Measurements from ENCODE around the gene PALM3. TPM values are rescaled to one million over a fixed set of nuclear protein-coding genes. Genes with fewer than 3 reads are reported as not detected.

PALM3 gene
- polyA plus RNA-seq, 2 donors: 0.08 to 0.45 TPM

GRCh38 chr19:14089662-14090508 lies 28.0 kb upstream of the PALM3 start:
- WGBS, 2 donors: 1% methylated on average over 54 to 142 of the region's 142 CpGs
- H3K27ac ChIP-seq (ENCODE audit: low read depth in 2 of 2, low read length in 1 of 2): peak overlapping the region; percentile 79 to 82
- no peaks in the 10 kb centered on the region for H3K4me1 ChIP-seq (ENCODE audit: control insufficient read depth in 2 of 2, insufficient read depth in 2 of 2, low read length in 1 of 2)
- peaks cover 0 to 5% of the 10 kb centered on the region in 2 donors for H3K9me3 ChIP-seq (ENCODE audit: control insufficient read depth in 2 of 2, insufficient read depth in 1 of 2, low read depth in 1 of 2, low read length in 1 of 2)
- no peaks in the 10 kb centered on the region for H3K27me3 ChIP-seq (ENCODE audit: control insufficient read depth in 1 of 2, insufficient read depth in 2 of 2, low read length in 2 of 2)
- H3K36me3 ChIP-seq (ENCODE audit: control insufficient read depth in 2 of 2, insufficient read depth in 2 of 2, low read length in 1 of 2): peaks cover 0 to 13% of the 10 kb centered on the region in 2 donors
- H3K4me3 ChIP-seq (ENCODE audit: low read depth in 1 of 2, low read length in 2 of 2): peak overlapping the region; percentile 67 to 74

- no peaks in the 10 kb centered on the region for H3K4me1 ChIP-seq (ENCODE audit: control insufficient read depth in 2 of 2, insufficient read depth in 2 of 2, low read length in 1 of 2)
- 7 to 17% methylated on average over 16 of the region's 16 CpGs for WGBS, 2 donors
- H3K27ac ChIP-seq (ENCODE audit: low read depth in 2 of 2, low read length in 1 of 2): peak overlapping the region; percentile 79 to 82
- H3K9me3 ChIP-seq (ENCODE audit: control insufficient read depth in 2 of 2, insufficient read depth in 1 of 2, low read depth in 1 of 2, low read length in 1 of 2): peaks cover 0 to 5% of the 10 kb centered on the region in 2 donors
- H3K27me3 ChIP-seq (ENCODE audit: control insufficient read depth in 1 of 2, insufficient read depth in 2 of 2, low read length in 2 of 2): no peaks in the 10 kb centered on the region
- H3K4me3 ChIP-seq (ENCODE audit: low read depth in 1 of 2, low read length in 2 of 2): peak overlapping the region; percentile 67 to 74
- peaks cover 0 to 13% of the 10 kb centered on the region in 2 donors for H3K36me3 ChIP-seq (ENCODE audit: control insufficient read depth in 2 of 2, insufficient read depth in 2 of 2, low read length in 1 of 2)
These were observed 27.5 kb upstream of the PALM3 start for GRCh38 chr19:14089412-14089661.

- WGBS, 2 donors: 85% methylated on average over 30 of the region's 30 CpGs
- no peaks in the 10 kb centered on the region for H3K4me1 ChIP-seq (ENCODE audit: control insufficient read depth in 2 of 2, insufficient read depth in 2 of 2, low read length in 1 of 2)
- H3K27ac ChIP-seq (ENCODE audit: low read depth in 2 of 2, low read length in 1 of 2): no peak overlapping the region
- H3K27me3 ChIP-seq (ENCODE audit: control insufficient read depth in 1 of 2, insufficient read depth in 2 of 2, low read length in 2 of 2): no peaks in the 10 kb centered on the region
- peaks cover 0 to 13% of the 10 kb centered on the region in 2 donors for H3K36me3 ChIP-seq (ENCODE audit: control insufficient read depth in 2 of 2, insufficient read depth in 2 of 2, low read length in 1 of 2)
- peak overlapping the region; percentile 67 to 74 for H3K4me3 ChIP-seq (ENCODE audit: low read depth in 1 of 2, low read length in 2 of 2)
- H3K9me3 ChIP-seq (ENCODE audit: control insufficient read depth in 2 of 2, insufficient read depth in 1 of 2, low read depth in 1 of 2, low read length in 1 of 2): peaks cover 0 to 5% of the 10 kb centered on the region in 2 donors
These were observed 26.9 kb upstream of the PALM3 start for GRCh38 chr19:14088634-14089411.

GRCh38 chr19:14086098-14086497 lies 24.2 kb upstream of the PALM3 start:
- no peak overlapping the region for H3K27ac ChIP-seq (ENCODE audit: low read depth in 2 of 2, low read length in 1 of 2)
- H3K4me1 ChIP-seq (ENCODE audit: control insufficient read depth in 2 of 2, insufficient read depth in 2 of 2, low read length in 1 of 2): peaks cover 2 to 4% of the 10 kb centered on the region in 2 donors
- 93 to 94% methylated on average over 5 of the region's 5 CpGs for WGBS, 2 donors
- peaks cover 0 to 13% of the 10 kb centered on the region in 2 donors for H3K36me3 ChIP-seq (ENCODE audit: control insufficient read depth in 2 of 2, insufficient read depth in 2 of 2, low read length in 1 of 2)
- H3K9me3 ChIP-seq (ENCODE audit: control insufficient read depth in 2 of 2, insufficient read depth in 1 of 2, low read depth in 1 of 2, low read length in 1 of 2): no peaks in the 10 kb centered on the region
- no peaks in the 10 kb centered on the region for H3K27me3 ChIP-seq (ENCODE audit: control insufficient read depth in 1 of 2, insufficient read depth in 2 of 2, low read length in 2 of 2)
- no peak overlapping the region for H3K4me3 ChIP-seq (ENCODE audit: low read depth in 1 of 2, low read length in 2 of 2)

- Histone ChIP-seq H3K27me3 (ENCODE audit: control insufficient read depth in 1 of 2, insufficient read depth in 2 of 2, low read length in 2 of 2) (no peaks in the 10 kb centered on the region), H3K36me3 (ENCODE audit: control insufficient read depth in 2 of 2, insufficient read depth in 2 of 2, low read length in 1 of 2) (peaks cover 0 to 13% of the 10 kb centered on the region in 2 donors), H3K4me1 (ENCODE audit: control insufficient read depth in 2 of 2, insufficient read depth in 2 of 2, low read length in 1 of 2) (peaks cover 4% of the 10 kb centered on the region in 2 donors), H3K4me3 (ENCODE audit: low read depth in 1 of 2, low read length in 2 of 2) (no peak within 1 kb of the TSS), H3K9me3 (ENCODE audit: control insufficient read depth in 2 of 2, insufficient read depth in 1 of 2, low read depth in 1 of 2, low read length in 1 of 2) (no peaks in the 10 kb centered on the region), H3K27ac (ENCODE audit: low read depth in 2 of 2, low read length in 1 of 2) (no peak within 1 kb of the TSS)
- WGBS, 2 donors: 63 to 79% methylated on average over 54 of the region's 54 CpGs
These were observed 23.6 kb upstream of the PALM3 start, which contains the start of gene C19orf67 for GRCh38 chr19:14085309-14085995. TSS of gene C19orf67 (minus strand) at chr19:14085783. CDS start at chr19:14085627, 156 bp downstream.

- Histone ChIP-seq H3K36me3 (ENCODE audit: control insufficient read depth in 2 of 2, insufficient read depth in 2 of 2, low read length in 1 of 2) (no peaks in the 10 kb centered on the region), H3K27ac (ENCODE audit: low read depth in 2 of 2, low read length in 1 of 2) (peak overlapping the region; percentile 92 to 98), H3K4me3 (ENCODE audit: low read depth in 1 of 2, low read length in 2 of 2) (peak overlapping the region in 1 of 2 donors; percentile 63), H3K27me3 (ENCODE audit: control insufficient read depth in 1 of 2, insufficient read depth in 2 of 2, low read length in 2 of 2) (no peaks in the 10 kb centered on the region), H3K4me1 (ENCODE audit: control insufficient read depth in 2 of 2, insufficient read depth in 2 of 2, low read length in 1 of 2) (peaks cover 4 to 5% of the 10 kb centered on the region in 2 donors), H3K9me3 (ENCODE audit: control insufficient read depth in 2 of 2, insufficient read depth in 1 of 2, low read depth in 1 of 2, low read length in 1 of 2) (no peaks in the 10 kb centered on the region)
- WGBS, 2 donors: 44 to 81% methylated on average over 1 of the region's 1 CpG
These were observed 20.7 kb upstream of the PALM3 start for GRCh38 chr19:14082675-14082960.

- Histone ChIP-seq H3K9me3 (ENCODE audit: control insufficient read depth in 2 of 2, insufficient read depth in 1 of 2, low read depth in 1 of 2, low read length in 1 of 2) (no peaks in the 10 kb centered on the region), H3K4me3 (ENCODE audit: low read depth in 1 of 2, low read length in 2 of 2) (peak overlapping the region; percentile 63 to 73), H3K4me1 (ENCODE audit: control insufficient read depth in 2 of 2, insufficient read depth in 2 of 2, low read length in 1 of 2) (peaks cover 4 to 5% of the 10 kb centered on the region in 2 donors), H3K27ac (ENCODE audit: low read depth in 2 of 2, low read length in 1 of 2) (peak overlapping the region; percentile 92 to 98), H3K27me3 (ENCODE audit: control insufficient read depth in 1 of 2, insufficient read depth in 2 of 2, low read length in 2 of 2) (no peaks in the 10 kb centered on the region), H3K36me3 (ENCODE audit: control insufficient read depth in 2 of 2, insufficient read depth in 2 of 2, low read length in 1 of 2) (no peaks in the 10 kb centered on the region)
- 19 to 20% methylated on average over 24 of the region's 24 CpGs for WGBS, 2 donors
These were observed 20.2 kb upstream of the PALM3 start for GRCh38 chr19:14081797-14082674.

GRCh38 chr19:14080887-14081796 lies 19.3 kb upstream of the PALM3 start:
- no peaks in the 10 kb centered on the region for H3K36me3 ChIP-seq (ENCODE audit: control insufficient read depth in 2 of 2, insufficient read depth in 2 of 2, low read length in 1 of 2)
- 0 to 1% methylated on average over 50 of the region's 50 CpGs for WGBS, 2 donors
- H3K4me3 ChIP-seq (ENCODE audit: low read depth in 1 of 2, low read length in 2 of 2): peak overlapping the region; percentile 63 to 73
- H3K4me1 ChIP-seq (ENCODE audit: control insufficient read depth in 2 of 2, insufficient read depth in 2 of 2, low read length in 1 of 2): peaks cover 4 to 5% of the 10 kb centered on the region in 2 donors
- peak overlapping the region; percentile 94 to 98 for H3K27ac ChIP-seq (ENCODE audit: low read depth in 2 of 2, low read length in 1 of 2)
- H3K27me3 ChIP-seq (ENCODE audit: control insufficient read depth in 1 of 2, insufficient read depth in 2 of 2, low read length in 2 of 2): no peaks in the 10 kb centered on the region
- no peaks in the 10 kb centered on the region for H3K9me3 ChIP-seq (ENCODE audit: control insufficient read depth in 2 of 2, insufficient read depth in 1 of 2, low read depth in 1 of 2, low read length in 1 of 2)
